HepG2 (cell line): ENCODE results near the gene TESK1. TPM values are rescaled to one million over a fixed set of nuclear protein-coding genes. Genes with fewer than 3 reads are reported as not detected.

Experiments
- BHLHE40 ChIP-seq: IDR thresholded peaks from 2 replicates; pipeline ENCODE4 v1.6.1; 2011; ENCODE audit warnings: low read length, improper control_type of control experiment
- CEBPB ChIP-seq: IDR thresholded peaks from 2 replicates; pipeline ENCODE4 v1.6.1; 2011; ENCODE audit warnings: low read depth, low read length, improper control_type of control experiment, borderline replicate concordance
- CEBPG ChIP-seq: IDR thresholded peaks from 2 replicates; pipeline ENCODE4 v1.6.1; 2016
- FOXJ3 ChIP-seq: sonication (generic); formaldehyde crosslinking; IDR thresholded peaks from 2 replicates; pipeline ENCODE4 v1.4.0; 2020; ENCODE audit warnings: missing genetic modification reagents, mild to moderate bottlenecking, borderline replicate concordance
- GATAD2A ChIP-seq: IDR thresholded peaks from 2 replicates; pipeline ENCODE4 v1.6.1; 2016
- HDAC6 ChIP-seq: fragments of 200-600 bp; sonication (generic); IDR thresholded peaks from 2 replicates; pipeline ENCODE4 v1.7.0; 2017; ENCODE audit warnings: mild to moderate bottlenecking, antibody characterized with exemption, low read length, low read depth
- IRF2 ChIP-seq: IDR thresholded peaks from 2 replicates; pipeline ENCODE4 v1.6.1; 2018; ENCODE audit warnings: missing genetic modification reagents, missing compliant biosample characterization
- KDM2A ChIP-seq: sonication (generic); formaldehyde crosslinking; IDR thresholded peaks from 2 replicates; pipeline ENCODE4 v1.4.0; 2020; ENCODE audit warnings: low read depth, missing genetic modification reagents, borderline replicate concordance
- KLF11 ChIP-seq: IDR thresholded peaks from 2 replicates; pipeline ENCODE4 v1.6.1; 2016; ENCODE audit warnings: missing compliant biosample characterization
- MTF2 ChIP-seq: sonication (generic); formaldehyde crosslinking; IDR thresholded peaks from 2 replicates; pipeline ENCODE4 v1.5.0; 2020; ENCODE audit warnings: missing genetic modification reagents, borderline replicate concordance
- NR2F6 ChIP-seq, 2 experiments: IDR thresholded peaks; 2 replicates each; pipeline ENCODE4 v1.6.1; 2016; ENCODE audit warnings: antibody characterized with exemption in 1 of 2, mild to moderate bottlenecking in 1 of 2
- STAT5B ChIP-seq: sonication (generic); formaldehyde crosslinking; IDR thresholded peaks from 2 replicates; pipeline ENCODE4 v1.4.0; 2020; ENCODE audit warnings: missing genetic modification reagents
- THAP7 ChIP-seq: sonication (generic); formaldehyde crosslinking; IDR thresholded peaks from 2 replicates; pipeline ENCODE4 v1.8.1; 2023; ENCODE audit warnings: mild to moderate bottlenecking, missing genetic modification reagents
- THYN1 ChIP-seq: sonication (generic); formaldehyde crosslinking; IDR thresholded peaks from 2 replicates; pipeline ENCODE4 v1.8.1; 2023; ENCODE audit warnings: low read depth, mild to moderate bottlenecking, moderate library complexity, missing genetic modification reagents, borderline replicate concordance
- TMF1 ChIP-seq: sonication (generic); formaldehyde crosslinking; IDR thresholded peaks from 2 replicates; pipeline ENCODE4 v1.8.1; 2022; ENCODE audit warnings: low read depth, missing genetic modification reagents
- ZNF777 ChIP-seq: sonication (generic); formaldehyde crosslinking; IDR thresholded peaks from 2 replicates; pipeline ENCODE4 v1.4.0; 2020; ENCODE audit warnings: missing genetic modification reagents
- polyA plus RNA-seq, 8 experiments: library from polyadenylated mRNA; depleted of rRNA in 3 of 8; stranded (reverse) in 7 of 8; unstranded in 1 of 8; fragments of >200 nt; fragmentation: Illumina TruSeq in 4 of 8; extraction: Trizol in 4 of 8; gene quantifications; 2 replicates each; pipeline versions ENCODE4 v1.2.1 to v1.2.3, GENCODE V29; 2011 to 2016; ENCODE audit warnings: low read depth in 4 of 8, missing spikeins in 1 of 8, mixed read lengths in 1 of 8; ENCODE audit not compliant: insufficient read depth in 1 of 8
- total RNA-seq, 5 experiments: library from RNA; depleted of rRNA; stranded (reverse); fragments of >200 nt; fragmentation: Illumina TruSeq; extraction: Trizol; gene quantifications; 2 replicates each; pipeline ENCODE4 v1.2.3, GENCODE V29; 2016; ENCODE audit warnings: low read depth in 1 of 5
- TF ChIP-seq, protein P1 (sequence below): sonication (generic); formaldehyde crosslinking; IDR thresholded peaks from 2 replicates; pipeline ENCODE4 v1.9.0; 2021; ENCODE audit warnings: mild to moderate bottlenecking, missing genetic modification reagents
- TF ChIP-seq, protein P2 (sequence below): sonication (generic); formaldehyde crosslinking; IDR thresholded peaks from 2 replicates; pipeline ENCODE4 v1.4.0; 2020; ENCODE audit warnings: low read depth, mild to moderate bottlenecking, missing genetic modification reagents
- TF ChIP-seq, protein P3 (sequence below): sonication (generic); formaldehyde crosslinking; IDR thresholded peaks from 2 replicates; pipeline ENCODE4 v1.8.0; 2022; ENCODE audit warnings: mild to moderate bottlenecking, missing genetic modification reagents; ENCODE audit not compliant: insufficient replicate concordance

Gene TESK1
- total and polyA plus RNA-seq, 2 of the 13 experiments (the other 11 are each of a cell fraction or from before 2014, with no cell fraction given): 7.3 to 13.6 TPM

- TF ChIP-seq, protein P1, sequence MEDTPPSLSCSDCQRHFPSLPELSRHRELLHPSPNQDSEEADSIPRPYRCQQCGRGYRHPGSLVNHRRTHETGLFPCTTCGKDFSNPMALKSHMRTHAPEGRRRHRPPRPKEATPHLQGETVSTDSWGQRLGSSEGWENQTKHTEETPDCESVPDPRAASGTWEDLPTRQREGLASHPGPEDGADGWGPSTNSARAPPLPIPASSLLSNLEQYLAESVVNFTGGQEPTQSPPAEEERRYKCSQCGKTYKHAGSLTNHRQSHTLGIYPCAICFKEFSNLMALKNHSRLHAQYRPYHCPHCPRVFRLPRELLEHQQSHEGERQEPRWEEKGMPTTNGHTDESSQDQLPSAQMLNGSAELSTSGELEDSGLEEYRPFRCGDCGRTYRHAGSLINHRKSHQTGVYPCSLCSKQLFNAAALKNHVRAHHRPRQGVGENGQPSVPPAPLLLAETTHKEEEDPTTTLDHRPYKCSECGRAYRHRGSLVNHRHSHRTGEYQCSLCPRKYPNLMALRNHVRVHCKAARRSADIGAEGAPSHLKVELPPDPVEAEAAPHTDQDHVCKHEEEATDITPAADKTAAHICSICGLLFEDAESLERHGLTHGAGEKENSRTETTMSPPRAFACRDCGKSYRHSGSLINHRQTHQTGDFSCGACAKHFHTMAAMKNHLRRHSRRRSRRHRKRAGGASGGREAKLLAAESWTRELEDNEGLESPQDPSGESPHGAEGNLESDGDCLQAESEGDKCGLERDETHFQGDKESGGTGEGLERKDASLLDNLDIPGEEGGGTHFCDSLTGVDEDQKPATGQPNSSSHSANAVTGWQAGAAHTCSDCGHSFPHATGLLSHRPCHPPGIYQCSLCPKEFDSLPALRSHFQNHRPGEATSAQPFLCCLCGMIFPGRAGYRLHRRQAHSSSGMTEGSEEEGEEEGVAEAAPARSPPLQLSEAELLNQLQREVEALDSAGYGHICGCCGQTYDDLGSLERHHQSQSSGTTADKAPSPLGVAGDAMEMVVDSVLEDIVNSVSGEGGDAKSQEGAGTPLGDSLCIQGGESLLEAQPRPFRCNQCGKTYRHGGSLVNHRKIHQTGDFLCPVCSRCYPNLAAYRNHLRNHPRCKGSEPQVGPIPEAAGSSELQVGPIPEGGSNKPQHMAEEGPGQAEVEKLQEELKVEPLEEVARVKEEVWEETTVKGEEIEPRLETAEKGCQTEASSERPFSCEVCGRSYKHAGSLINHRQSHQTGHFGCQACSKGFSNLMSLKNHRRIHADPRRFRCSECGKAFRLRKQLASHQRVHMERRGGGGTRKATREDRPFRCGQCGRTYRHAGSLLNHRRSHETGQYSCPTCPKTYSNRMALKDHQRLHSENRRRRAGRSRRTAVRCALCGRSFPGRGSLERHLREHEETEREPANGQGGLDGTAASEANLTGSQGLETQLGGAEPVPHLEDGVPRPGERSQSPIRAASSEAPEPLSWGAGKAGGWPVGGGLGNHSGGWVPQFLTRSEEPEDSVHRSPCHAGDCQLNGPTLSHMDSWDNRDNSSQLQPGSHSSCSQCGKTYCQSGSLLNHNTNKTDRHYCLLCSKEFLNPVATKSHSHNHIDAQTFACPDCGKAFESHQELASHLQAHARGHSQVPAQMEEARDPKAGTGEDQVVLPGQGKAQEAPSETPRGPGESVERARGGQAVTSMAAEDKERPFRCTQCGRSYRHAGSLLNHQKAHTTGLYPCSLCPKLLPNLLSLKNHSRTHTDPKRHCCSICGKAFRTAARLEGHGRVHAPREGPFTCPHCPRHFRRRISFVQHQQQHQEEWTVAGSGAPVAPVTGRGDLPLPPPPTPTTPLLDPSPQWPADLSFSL (CRISPR knock-in tag): no peak; the same call in 1 of the 2 replicates
- TF ChIP-seq MTF2 (CRISPR knock-in tag): no peak
- no peak for TF ChIP-seq THAP7 (CRISPR knock-in tag)
- TF ChIP-seq NR2F6 (IDR thresholded peaks at IDR 0.05): no peak
- TF ChIP-seq NR2F6 (CRISPR knock-in tag; IDR thresholded peaks at IDR 0.05): no peak
- no peak for TF ChIP-seq FOXJ3
- no peak for TF ChIP-seq TMF1 (CRISPR knock-in tag)
- TF ChIP-seq THYN1 (CRISPR knock-in tag): no peak
- peak; percentile 44; the same call in 1 of the 2 replicates for TF ChIP-seq IRF2 (CRISPR knock-in tag)
- TF ChIP-seq BHLHE40: peak; percentile 48; the same call in 1 of the 2 replicates
- TF ChIP-seq KDM2A (CRISPR knock-in tag): peak; percentile 23; the same call in 1 of the 2 replicates
- TF ChIP-seq KLF11 (CRISPR knock-in tag): no peak
- TF ChIP-seq STAT5B (CRISPR knock-in tag): no peak
- peak; percentile 89 for TF ChIP-seq CEBPG (CRISPR knock-in tag)
- peak; percentile 49 for TF ChIP-seq GATAD2A (CRISPR knock-in tag)
- TF ChIP-seq, protein P2, sequence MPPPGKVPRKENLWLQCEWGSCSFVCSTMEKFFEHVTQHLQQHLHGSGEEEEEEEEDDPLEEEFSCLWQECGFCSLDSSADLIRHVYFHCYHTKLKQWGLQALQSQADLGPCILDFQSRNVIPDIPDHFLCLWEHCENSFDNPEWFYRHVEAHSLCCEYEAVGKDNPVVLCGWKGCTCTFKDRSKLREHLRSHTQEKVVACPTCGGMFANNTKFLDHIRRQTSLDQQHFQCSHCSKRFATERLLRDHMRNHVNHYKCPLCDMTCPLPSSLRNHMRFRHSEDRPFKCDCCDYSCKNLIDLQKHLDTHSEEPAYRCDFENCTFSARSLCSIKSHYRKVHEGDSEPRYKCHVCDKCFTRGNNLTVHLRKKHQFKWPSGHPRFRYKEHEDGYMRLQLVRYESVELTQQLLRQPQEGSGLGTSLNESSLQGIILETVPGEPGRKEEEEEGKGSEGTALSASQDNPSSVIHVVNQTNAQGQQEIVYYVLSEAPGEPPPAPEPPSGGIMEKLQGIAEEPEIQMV: no peak
- TF ChIP-seq CEBPB: peak; percentile 94
- TF ChIP-seq ZNF777 (CRISPR knock-in tag): no peak
- TF ChIP-seq, protein P3, sequence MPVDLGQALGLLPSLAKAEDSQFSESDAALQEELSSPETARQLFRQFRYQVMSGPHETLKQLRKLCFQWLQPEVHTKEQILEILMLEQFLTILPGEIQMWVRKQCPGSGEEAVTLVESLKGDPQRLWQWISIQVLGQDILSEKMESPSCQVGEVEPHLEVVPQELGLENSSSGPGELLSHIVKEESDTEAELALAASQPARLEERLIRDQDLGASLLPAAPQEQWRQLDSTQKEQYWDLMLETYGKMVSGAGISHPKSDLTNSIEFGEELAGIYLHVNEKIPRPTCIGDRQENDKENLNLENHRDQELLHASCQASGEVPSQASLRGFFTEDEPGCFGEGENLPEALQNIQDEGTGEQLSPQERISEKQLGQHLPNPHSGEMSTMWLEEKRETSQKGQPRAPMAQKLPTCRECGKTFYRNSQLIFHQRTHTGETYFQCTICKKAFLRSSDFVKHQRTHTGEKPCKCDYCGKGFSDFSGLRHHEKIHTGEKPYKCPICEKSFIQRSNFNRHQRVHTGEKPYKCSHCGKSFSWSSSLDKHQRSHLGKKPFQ (CRISPR knock-in tag): no peak
- TF ChIP-seq HDAC6: no peak
These were observed 47.1 kb downstream of the TESK1 start (continued) for GRCh38 chr9:35651956-35652828.
